ENCODE results near the gene PARP9. TPM values are rescaled to one million over a fixed set of nuclear protein-coding genes. Genes with fewer than 3 reads are reported as not detected.

The PARP9 gene

GRCh38 chr3:122481390-122481789, 82.7 kb downstream of the PARP9 start:
- H3K14ac ChIP-seq (ENCODE audit: low read length): no peak overlapping the region
- H2BK15ac ChIP-seq (ENCODE audit: low read length): no peak overlapping the region
- H4K8ac ChIP-seq (ENCODE audit: low read depth, low read length): no peak overlapping the region
- no peak overlapping the region for H4K91ac ChIP-seq (ENCODE audit: low read depth, low read length, poor library complexity)
- no peak overlapping the region for H2BK120ac ChIP-seq (ENCODE audit: low read depth, low read length)
- H3K4me3 ChIP-seq (ENCODE audit: low read length in 2 of 2): no peak overlapping the region
- H3K27ac ChIP-seq (replicated peaks; ENCODE audit: low read length): no peak overlapping the region
- no peaks in the 10 kb centered on the region for H3K4me1 ChIP-seq (ENCODE audit: control insufficient read depth in 2 of 2, insufficient read depth in 1 of 2, low read depth in 1 of 2, low read length in 2 of 2)
- no peak overlapping the region for H3K23ac ChIP-seq (ENCODE audit: low read depth, low read length, poor library complexity)
- H3K9ac ChIP-seq (ENCODE audit: low read depth, low read length, poor library complexity): no peak overlapping the region
- peaks cover 4% of the 10 kb centered on the region for H3K79me1 ChIP-seq (ENCODE audit: low read depth, low read length)
- no peak overlapping the region for H3K4ac ChIP-seq (ENCODE audit: low read length)
- no peaks in the 10 kb centered on the region for H3K27me3 ChIP-seq (ENCODE audit: control insufficient read depth in 3 of 3, insufficient read depth in 3 of 3, low read depth in 1 of 3, low read length in 3 of 3)
- no peak overlapping the region for H2BK12ac ChIP-seq (ENCODE audit: low read length)
- no peak overlapping the region for H2AFZ ChIP-seq (ENCODE audit: low read length)
- H3K36me3 ChIP-seq (replicated peaks in 1 of 2; ENCODE audit: control insufficient read depth in 2 of 2, insufficient read depth in 2 of 2, low read length in 2 of 2): peaks cover 0 to 31% of the 10 kb centered on the region in 2 donors
- no peak overlapping the region for H2AK5ac ChIP-seq (ENCODE audit: low read depth, low read length)
- no peak overlapping the region for H3K18ac ChIP-seq (ENCODE audit: low read length)
- no peak overlapping the region for H3K4me2 ChIP-seq (ENCODE audit: insufficient read depth, low read length, poor library complexity, severe bottlenecking)
- DNase-seq (ENCODE audit: low spot score): no peak
- no CpG with 5 or more reads among the region's 3 CpGs for WGBS, 2 donors (ENCODE audit: extremely low coverage in 2 of 2, insufficient read length in 2 of 2, insufficient replicate concordance in 1 of 2)
- H3K9me3 ChIP-seq (replicated peaks in 1 of 2; ENCODE audit: control insufficient read depth in 2 of 2, insufficient read depth in 1 of 2, low read depth in 1 of 2, low read length in 2 of 2): no peaks in the 10 kb centered on the region
- H2BK5ac ChIP-seq (ENCODE audit: low read length): no peak overlapping the region

Small RNA genes within 50 kb of the gene (small RNA-seq; reads per million reads assigned to genes)
- gene AC096861.1 (ENCODE audit: insufficient read depth): not detected

Data from neuronal stem cell (in vitro differentiated cells).